ENCODE measurements around the gene MRM2. TPM values are rescaled to one million over a fixed set of nuclear protein-coding genes. Genes with fewer than 3 reads are reported as not detected.

MRM2 gene
- total RNA-seq, 2 donors from 2014 or later, result 13.2 to 13.7 TPM

GRCh38 chr7:2230882-2231281 is 11.1 kb downstream of the MRM2 start:
- Histone ChIP-seq H3K9me3 (no peaks in the 10 kb centered on the region), H3K36me3 (peaks cover 14% of the 10 kb centered on the region), H3K4me3 (no peak overlapping the region), H3K27ac (no peak overlapping the region), H3K27me3 (no peaks in the 10 kb centered on the region), H3K4me1 (peaks cover 0 to 25% of the 10 kb centered on the region in 2 donors)
- no peak for TF ChIP-seq CTCF (IDR thresholded peaks at IDR 0.05)
- no peak for DNase-seq (ENCODE audit: low spot score)

GRCh38 chr7:2230226-2230625 is 11.8 kb downstream of the MRM2 start:
- Histone ChIP-seq H3K9me3 (no peaks in the 10 kb centered on the region), H3K4me3 (no peak overlapping the region), H3K4me1 (peaks cover 0 to 25% of the 10 kb centered on the region in 2 donors), H3K36me3 (peaks cover 15% of the 10 kb centered on the region), H3K27me3 (no peaks in the 10 kb centered on the region), H3K27ac (no peak overlapping the region)
- TF ChIP-seq CTCF (IDR thresholded peaks at IDR 0.05), result no peak
- DNase-seq (ENCODE audit: low spot score), result no peak

GRCh38 chr7:2229467-2229866 is 12.5 kb downstream of the MRM2 start:
- no peak overlapping the region for H3K27ac ChIP-seq
- H3K4me3 ChIP-seq, result no peak overlapping the region
- H3K9me3 ChIP-seq, result no peaks in the 10 kb centered on the region
- no peaks in the 10 kb centered on the region for H3K27me3 ChIP-seq
- no peak for TF ChIP-seq CTCF (IDR thresholded peaks at IDR 0.05)
- peaks cover 0 to 25% of the 10 kb centered on the region in 2 donors for H3K4me1 ChIP-seq
- peaks cover 14% of the 10 kb centered on the region for H3K36me3 ChIP-seq
- DNase-seq (ENCODE audit: low spot score), result no peak

- Histone ChIP-seq H3K4me1 (peaks cover 0 to 25% of the 10 kb centered on the region in 2 donors), H3K9me3 (no peaks in the 10 kb centered on the region), H3K4me3 (no peak overlapping the region), H3K27me3 (no peaks in the 10 kb centered on the region), H3K27ac (no peak overlapping the region), H3K36me3 (peaks cover 14% of the 10 kb centered on the region)
- DNase-seq (ENCODE audit: low spot score), result no peak
- no peak for TF ChIP-seq CTCF (IDR thresholded peaks at IDR 0.05)
Observed at GRCh38 chr7:2228921-2229320, 13.1 kb downstream of the MRM2 start.

- Histone ChIP-seq H3K9me3 (no peaks in the 10 kb centered on the region), H3K27ac (no peak overlapping the region), H3K36me3 (peaks cover 23% of the 10 kb centered on the region), H3K4me1 (peaks cover 0 to 21% of the 10 kb centered on the region in 2 donors), H3K27me3 (no peaks in the 10 kb centered on the region), H3K4me3 (no peak overlapping the region)
- TF ChIP-seq CTCF (IDR thresholded peaks at IDR 0.05), result no peak
- no peak for DNase-seq (ENCODE audit: low spot score)
Observed at GRCh38 chr7:2227699-2228098, 14.3 kb downstream of the MRM2 start.

GRCh38 chr7:2225830-2226229 is 16.2 kb downstream of the MRM2 start:
- no peaks in the 10 kb centered on the region for H3K27me3 ChIP-seq
- H3K27ac ChIP-seq, result no peak overlapping the region
- TF ChIP-seq CTCF (IDR thresholded peaks at IDR 0.05), result no peak
- no peaks in the 10 kb centered on the region for H3K9me3 ChIP-seq
- no peak for DNase-seq (ENCODE audit: low spot score)
- H3K4me1 ChIP-seq, result peaks cover 0 to 6% of the 10 kb centered on the region in 2 donors
- no peak overlapping the region for H3K4me3 ChIP-seq
- peaks cover 38% of the 10 kb centered on the region for H3K36me3 ChIP-seq
